Astrocyte (in vitro differentiated cells and primary cell): ENCODE results near the gene FMN2. TPM values are rescaled to one million over a fixed set of nuclear protein-coding genes. Genes with fewer than 3 reads are reported as not detected.
A peak's percentile ranks its signal among the peaks of the same experiment; 100 is the strongest.

ENCODE experiments used
- DNase-seq: peaks from one replicate; pipeline ENCODE4 v3.0.0-alpha.2; 2010; ENCODE audit warnings: low read depth
- FAIRE-seq: peaks from 2 replicates; lab custom pipeline; 2011; peaks lifted over from hg19 to GRCh38; lab: Jason Lieb, UNC
- H2AFZ ChIP-seq: 2 replicates; pipeline ENCODE4 v1.6.0; 2012; ENCODE audit warnings: low read depth, low read length, inconsistent platforms
- H3K27ac ChIP-seq: 2 replicates; pipeline ENCODE4 v1.5.1; 2011; ENCODE audit warnings: low read depth, low read length, inconsistent platforms
- H3K27me3 ChIP-seq: 2 replicates; pipeline ENCODE4 v1.6.0; 2011; ENCODE audit warnings: low read length, inconsistent platforms; ENCODE audit not compliant: insufficient read depth
- H3K36me3 ChIP-seq: 2 replicates; pipeline ENCODE4 v1.5.1; 2011; ENCODE audit warnings: low read length, inconsistent platforms; ENCODE audit not compliant: insufficient read depth
- H3K4me1 ChIP-seq: 2 replicates; pipeline ENCODE4 v1.5.1; 2011; ENCODE audit warnings: low read length, inconsistent platforms; ENCODE audit not compliant: insufficient read depth
- H3K4me2 ChIP-seq: 2 replicates; pipeline ENCODE4 v1.6.0; 2012; ENCODE audit warnings: low read length, inconsistent platforms
- H3K4me3 ChIP-seq: 2 replicates; pipeline ENCODE4 v1.5.1; 2011; ENCODE audit warnings: low read depth, mild to moderate bottlenecking, low read length, inconsistent platforms; ENCODE audit not compliant: insufficient read depth
- H3K79me2 ChIP-seq: 2 replicates; pipeline ENCODE4 v1.6.0; 2012; ENCODE audit warnings: mild to moderate bottlenecking, low read length, inconsistent platforms; ENCODE audit not compliant: insufficient read depth
- H3K9ac ChIP-seq: 2 replicates; pipeline ENCODE4 v1.6.0; 2012; ENCODE audit warnings: mild to moderate bottlenecking, low read length, inconsistent platforms
- H3K9me3 ChIP-seq: 2 replicates; pipeline ENCODE4 v1.5.1; 2012; ENCODE audit warnings: low read depth, mild to moderate bottlenecking, low read length, inconsistent platforms; ENCODE audit not compliant: insufficient read depth
- H4K20me1 ChIP-seq: 2 replicates; pipeline ENCODE4 v1.6.0; 2012; ENCODE audit warnings: low read length, inconsistent platforms; ENCODE audit not compliant: insufficient read depth
- H3K27ac Mint-ChIP-seq: one replicate; pipeline ENCODE4 v1.8.0; 2021; ENCODE audit warnings: mild to moderate bottlenecking, mixed read lengths; ENCODE audit not compliant: unreplicated experiment
- H3K27me3 Mint-ChIP-seq: one replicate; pipeline ENCODE4 v1.8.0; 2021; ENCODE audit warnings: low read depth, mixed read lengths; ENCODE audit not compliant: unreplicated experiment
- H3K36me3 Mint-ChIP-seq: one replicate; pipeline ENCODE4 v1.8.0; 2021; ENCODE audit warnings: low read depth, mixed read lengths; ENCODE audit not compliant: unreplicated experiment
- H3K4me1 Mint-ChIP-seq: one replicate; pipeline ENCODE4 v1.8.0; 2021; ENCODE audit warnings: low read depth, mixed read lengths; ENCODE audit not compliant: unreplicated experiment
- H3K4me3 Mint-ChIP-seq: one replicate; pipeline ENCODE4 v1.8.0; 2021; ENCODE audit warnings: mild to moderate bottlenecking, moderate library complexity, mixed read lengths; ENCODE audit not compliant: unreplicated experiment
- H3K9me3 Mint-ChIP-seq: one replicate; pipeline ENCODE4 v1.8.0; 2021; ENCODE audit warnings: mild to moderate bottlenecking, mixed read lengths; ENCODE audit not compliant: unreplicated experiment
- EZH2 ChIP-seq: IDR thresholded peaks from 2 replicates; pipeline ENCODE4 v1.6.1; 2012; ENCODE audit warnings: mild to moderate bottlenecking, low read length, inconsistent platforms; ENCODE audit not compliant: insufficient read depth
- total RNA-seq: library from RNA; stranded (reverse); gene quantifications from 2 replicates; pipeline ENCODE4 v1.2.1, GENCODE V29; 2021
- TF ChIP-seq, protein P1 (sequence below): IDR thresholded peaks from 2 replicates; pipeline ENCODE4 v1.5.1; 2011; ENCODE audit warnings: low read depth, mild to moderate bottlenecking, inconsistent platforms, low read length, moderate library complexity; ENCODE audit not compliant: insufficient read depth

Gene FMN2
- total RNA-seq, 1 donor from 2014 or later: 2.4 TPM

DNA sequence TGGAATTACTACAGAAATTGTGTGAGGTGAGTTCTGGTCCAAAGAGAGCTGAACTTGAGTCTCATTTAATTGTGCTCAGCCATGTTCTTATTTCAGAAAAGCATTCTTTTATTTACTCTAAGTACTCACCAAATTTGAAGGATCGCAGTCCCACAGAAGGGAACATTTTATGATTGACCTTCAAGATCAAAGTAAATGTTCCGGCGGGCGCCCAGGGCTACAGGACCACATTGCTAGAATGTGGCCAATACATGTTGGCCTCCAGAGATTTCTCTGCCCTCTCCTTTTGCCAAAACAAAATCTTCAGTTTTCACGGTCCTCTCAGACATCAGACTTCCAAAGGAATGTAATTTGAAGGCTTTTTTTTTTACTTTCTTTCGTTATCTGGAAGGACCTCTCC, 237.8 kb downstream of the FMN2 start:
- no peak overlapping the region for H3K9ac ChIP-seq
- Mint-ChIP-seq H3K4me1 (no peaks in the 10 kb centered on the region), H3K9me3 (no peaks in the 10 kb centered on the region), H3K27me3 (peaks cover 2% of the 10 kb centered on the region), H3K4me3 (no peak overlapping the region), H3K36me3 (no peaks in the 10 kb centered on the region), H3K27ac (no peak overlapping the region)
- no peak overlapping the region for H3K4me2 ChIP-seq
- no peak overlapping the region for H2AFZ ChIP-seq
- no peaks in the 10 kb centered on the region for H3K9me3 ChIP-seq
- TF ChIP-seq, protein P1, sequence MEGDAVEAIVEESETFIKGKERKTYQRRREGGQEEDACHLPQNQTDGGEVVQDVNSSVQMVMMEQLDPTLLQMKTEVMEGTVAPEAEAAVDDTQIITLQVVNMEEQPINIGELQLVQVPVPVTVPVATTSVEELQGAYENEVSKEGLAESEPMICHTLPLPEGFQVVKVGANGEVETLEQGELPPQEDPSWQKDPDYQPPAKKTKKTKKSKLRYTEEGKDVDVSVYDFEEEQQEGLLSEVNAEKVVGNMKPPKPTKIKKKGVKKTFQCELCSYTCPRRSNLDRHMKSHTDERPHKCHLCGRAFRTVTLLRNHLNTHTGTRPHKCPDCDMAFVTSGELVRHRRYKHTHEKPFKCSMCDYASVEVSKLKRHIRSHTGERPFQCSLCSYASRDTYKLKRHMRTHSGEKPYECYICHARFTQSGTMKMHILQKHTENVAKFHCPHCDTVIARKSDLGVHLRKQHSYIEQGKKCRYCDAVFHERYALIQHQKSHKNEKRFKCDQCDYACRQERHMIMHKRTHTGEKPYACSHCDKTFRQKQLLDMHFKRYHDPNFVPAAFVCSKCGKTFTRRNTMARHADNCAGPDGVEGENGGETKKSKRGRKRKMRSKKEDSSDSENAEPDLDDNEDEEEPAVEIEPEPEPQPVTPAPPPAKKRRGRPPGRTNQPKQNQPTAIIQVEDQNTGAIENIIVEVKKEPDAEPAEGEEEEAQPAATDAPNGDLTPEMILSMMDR: no peak
- no peak for TF ChIP-seq EZH2
- no peaks in the 10 kb centered on the region for H4K20me1 ChIP-seq
- no peak for FAIRE-seq
- H3K4me3 ChIP-seq: no peak overlapping the region
- no peak for DNase-seq
- no peak overlapping the region for H3K27ac ChIP-seq
- no peaks in the 10 kb centered on the region for H3K79me2 ChIP-seq
- H3K27me3 ChIP-seq: no peaks in the 10 kb centered on the region
- no peaks in the 10 kb centered on the region for H3K4me1 ChIP-seq
- H3K36me3 ChIP-seq: peaks cover 3% of the 10 kb centered on the region

DNA sequence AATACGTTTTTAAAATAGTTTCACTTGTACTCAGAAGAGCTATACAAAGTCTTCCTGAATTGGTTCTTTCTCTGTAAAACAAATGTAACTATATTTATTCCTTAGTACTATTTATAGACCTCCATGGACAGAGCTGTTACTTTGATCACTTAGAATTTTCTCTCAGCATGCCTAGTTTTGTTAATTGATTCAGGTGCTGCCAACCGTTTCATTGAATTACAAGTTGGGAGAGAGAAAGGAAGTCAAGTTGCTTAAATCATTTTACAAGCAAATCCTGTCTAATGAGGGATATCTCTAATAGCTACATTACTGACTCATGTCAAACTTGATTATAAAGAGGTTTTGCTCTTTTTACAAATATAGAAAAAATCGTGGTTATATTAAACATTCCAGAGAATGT, 241.0 kb downstream of the FMN2 start:
- Histone ChIP-seq H2AFZ (no peak overlapping the region), H3K9ac (no peak overlapping the region), H3K79me2 (no peaks in the 10 kb centered on the region), H3K9me3 (no peaks in the 10 kb centered on the region), H4K20me1 (no peaks in the 10 kb centered on the region), H3K4me1 (peaks cover 4% of the 10 kb centered on the region), H3K4me3 (no peak overlapping the region), H3K27ac (no peak overlapping the region), H3K4me2 (no peak overlapping the region), H3K27me3 (no peaks in the 10 kb centered on the region), H3K36me3 (peaks cover 3% of the 10 kb centered on the region)
- no peak for TF ChIP-seq EZH2
- TF ChIP-seq, protein P1: no peak
- no peak for FAIRE-seq
- Mint-ChIP-seq H3K27ac (no peak overlapping the region), H3K27me3 (no peaks in the 10 kb centered on the region), H3K4me3 (no peak overlapping the region), H3K9me3 (no peaks in the 10 kb centered on the region), H3K36me3 (no peaks in the 10 kb centered on the region), H3K4me1 (peaks cover under 1% of the 10 kb centered on the region)
- no peak for DNase-seq

DNA sequence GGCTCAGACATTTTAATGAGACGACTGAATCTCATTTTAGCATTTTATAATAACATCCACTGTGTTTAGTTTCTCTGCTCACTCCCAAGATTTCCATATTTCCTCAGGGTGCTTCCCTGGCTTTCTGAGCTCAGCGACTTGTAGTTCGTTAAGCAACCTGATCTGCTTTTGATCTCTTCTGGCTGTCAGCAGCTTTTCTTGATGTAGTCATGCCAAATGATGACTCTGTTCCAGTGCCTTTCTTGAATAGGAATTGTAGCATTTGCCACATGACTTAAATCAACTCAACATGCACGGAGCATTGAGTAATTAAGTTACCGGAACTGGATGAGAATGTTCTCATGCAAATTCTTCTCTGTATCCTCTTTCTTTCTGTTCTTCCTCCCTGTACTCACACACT, 246.1 kb downstream of the FMN2 start:
- Mint-ChIP-seq H3K4me3 (no peak overlapping the region), H3K4me1 (peaks cover 4% of the 10 kb centered on the region), H3K27me3 (no peaks in the 10 kb centered on the region), H3K9me3 (no peaks in the 10 kb centered on the region), H3K36me3 (no peaks in the 10 kb centered on the region), H3K27ac (no peak overlapping the region)
- Histone ChIP-seq H3K36me3 (no peaks in the 10 kb centered on the region), H3K4me3 (no peak overlapping the region), H3K9me3 (no peaks in the 10 kb centered on the region), H3K9ac (peak overlapping the region; percentile 41), H3K79me2 (no peaks in the 10 kb centered on the region), H2AFZ (peak overlapping the region; percentile 7), H3K4me1 (peaks cover 8% of the 10 kb centered on the region), H3K27ac (peak overlapping the region; percentile 30), H3K4me2 (peak overlapping the region; percentile 57), H3K27me3 (no peaks in the 10 kb centered on the region), H4K20me1 (no peaks in the 10 kb centered on the region)
- FAIRE-seq (peak; percentile 88), DNase-seq (peak; percentile 95)
- TF ChIP-seq, protein P1: no peak
- no peak for TF ChIP-seq EZH2
